ENCODE results near the gene FUT8.
"Not testable (repeated sequence)": the region's sequence is repeated elsewhere in the genome, so short reads cannot be mapped to it uniquely, and the experiment has no call there.

FUT8 gene

DNA sequence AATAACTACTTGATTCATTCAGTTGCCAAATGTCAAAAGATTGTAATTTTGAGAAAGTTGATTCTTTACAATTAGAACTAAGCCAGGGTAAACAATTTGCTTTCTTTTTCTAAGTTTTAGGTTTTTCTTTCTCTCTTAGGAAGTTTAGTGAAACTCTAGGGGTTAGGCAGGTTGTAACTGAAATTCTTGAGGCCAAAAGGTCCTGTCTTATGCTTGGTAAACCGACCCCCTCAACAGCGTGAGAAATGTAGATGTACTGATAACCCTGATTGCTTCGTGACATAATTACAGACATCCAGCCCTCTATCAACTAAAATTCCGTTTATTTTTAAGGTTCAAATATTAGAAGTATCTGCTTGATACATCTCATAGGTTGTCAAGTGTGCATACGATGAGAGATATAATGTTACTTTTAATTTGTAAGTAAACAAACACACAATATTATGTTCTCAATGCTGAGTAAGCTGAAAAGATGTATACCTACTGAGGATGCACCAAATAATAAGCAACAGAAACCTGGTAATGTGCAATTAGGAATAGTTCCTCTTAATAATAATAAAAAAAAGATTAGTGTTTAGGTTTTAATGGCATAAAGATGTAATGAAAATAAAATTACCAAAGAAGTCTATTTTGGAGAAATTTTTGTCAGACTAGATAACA is 7.2 kb downstream of the FUT8 start:
- DNase-seq: no peak

DNA sequence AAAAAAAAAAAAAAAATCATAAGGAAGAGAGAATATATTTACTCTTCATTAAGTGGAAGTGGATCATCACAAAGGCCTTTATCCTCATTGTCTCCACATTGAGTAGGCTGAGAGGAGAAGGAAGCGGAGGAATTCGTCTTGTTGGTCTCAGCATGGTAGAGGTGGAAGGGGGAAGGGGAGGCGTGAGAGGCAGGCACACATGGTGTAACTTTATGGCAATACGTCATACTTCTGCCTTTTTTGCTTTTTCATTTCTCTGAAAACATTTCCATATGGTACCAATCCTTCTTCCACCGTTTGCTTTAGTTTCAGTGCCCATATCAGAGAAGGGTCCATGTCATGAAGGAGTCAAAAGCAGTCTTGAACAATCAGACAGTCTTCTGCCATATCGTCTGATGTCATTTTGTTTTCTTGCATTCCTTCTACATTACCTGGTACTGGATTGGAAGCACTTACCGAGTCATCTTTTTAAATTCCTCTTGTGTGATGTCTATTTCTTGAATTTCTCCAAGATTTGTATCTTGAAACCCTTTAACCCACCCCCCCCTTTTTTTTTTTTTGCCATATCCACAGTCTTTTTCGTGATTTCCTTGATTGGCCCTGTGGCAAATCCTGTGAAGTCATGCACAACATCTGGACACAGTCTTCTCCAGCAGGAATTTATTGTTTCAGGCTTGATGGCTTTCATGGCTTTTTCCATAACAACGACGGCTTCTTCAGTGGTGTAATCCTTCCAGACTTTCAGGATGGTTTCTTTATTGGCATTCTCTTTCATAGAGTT is 8.9 kb downstream of the FUT8 start:
- DNase-seq: no peak

DNA sequence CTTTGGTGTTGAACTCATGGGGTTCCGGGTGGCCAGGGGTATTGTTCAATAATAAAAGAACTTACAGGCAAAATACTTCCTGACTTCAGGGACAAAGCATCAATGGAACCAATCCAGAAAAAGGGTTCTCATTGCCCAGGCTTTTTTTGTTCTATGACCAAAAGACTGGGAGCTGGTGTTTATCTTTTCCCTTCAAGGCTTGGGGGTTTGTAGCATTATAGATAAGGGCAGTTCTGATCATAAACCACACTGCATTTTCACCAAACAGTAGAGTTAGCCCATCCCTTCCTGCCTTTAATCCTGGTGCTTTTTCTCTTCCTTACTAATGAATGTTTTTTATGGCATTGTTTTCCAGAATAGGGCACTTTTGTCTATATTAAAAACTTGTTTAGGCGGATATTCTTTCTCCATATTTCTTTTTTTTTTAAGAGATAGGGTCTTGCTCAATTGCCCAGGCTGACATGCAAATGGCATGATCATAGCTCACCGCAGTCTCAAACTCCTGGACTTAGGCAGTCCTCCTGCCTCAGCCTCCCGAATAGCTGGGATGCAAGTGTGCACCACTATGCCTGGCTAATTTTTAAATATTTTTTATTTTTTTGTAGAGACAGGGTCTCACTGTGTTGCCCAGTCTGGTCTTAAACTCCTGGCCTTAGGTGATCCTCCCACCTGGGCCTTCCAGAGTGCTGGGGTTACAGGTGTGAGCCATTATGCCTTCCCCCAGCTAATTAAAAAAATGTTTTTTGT is 9.7 kb downstream of the FUT8 start:
- DNase-seq: no peak

DNA sequence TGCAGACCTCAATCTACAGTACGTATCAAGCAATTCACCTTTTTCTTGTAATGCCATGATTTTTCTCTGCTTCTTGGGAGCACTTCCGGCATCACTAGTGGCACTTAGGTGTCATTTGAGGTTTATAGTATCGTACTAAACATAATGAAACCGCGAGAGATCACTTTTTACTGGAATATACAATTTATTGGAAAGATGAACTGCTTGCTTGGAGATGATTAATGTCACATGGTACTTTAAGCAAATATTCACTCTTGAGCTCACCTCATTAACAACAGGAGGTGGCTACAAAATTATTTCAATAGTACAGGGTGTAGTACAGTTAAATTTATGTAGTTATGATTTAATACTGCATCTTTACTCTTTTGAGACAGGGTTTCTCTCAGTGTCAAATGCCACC is 11.5 kb downstream of the FUT8 start:
- no peak for DNase-seq

DNA sequence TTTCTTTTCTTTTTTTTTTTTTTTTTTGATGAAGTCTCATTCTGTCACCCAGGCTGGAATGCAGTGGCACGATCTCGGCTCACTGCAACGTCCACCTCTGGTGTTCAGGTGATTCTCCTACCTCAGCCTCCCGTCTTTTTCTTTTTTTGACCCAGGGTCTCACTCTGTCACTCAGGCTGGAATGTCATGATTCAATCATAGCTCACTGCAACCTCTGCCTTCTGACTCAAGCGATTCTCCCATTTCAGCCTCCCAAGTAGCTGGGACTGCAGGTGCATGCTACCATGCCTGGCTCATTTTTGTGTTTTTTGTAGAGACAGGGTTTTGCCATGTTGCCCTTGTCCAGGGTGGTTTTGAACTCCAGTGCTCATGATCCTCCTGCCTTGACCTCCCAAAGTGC is 12.0 kb downstream of the FUT8 start:
- DNase-seq: no peak

DNA sequence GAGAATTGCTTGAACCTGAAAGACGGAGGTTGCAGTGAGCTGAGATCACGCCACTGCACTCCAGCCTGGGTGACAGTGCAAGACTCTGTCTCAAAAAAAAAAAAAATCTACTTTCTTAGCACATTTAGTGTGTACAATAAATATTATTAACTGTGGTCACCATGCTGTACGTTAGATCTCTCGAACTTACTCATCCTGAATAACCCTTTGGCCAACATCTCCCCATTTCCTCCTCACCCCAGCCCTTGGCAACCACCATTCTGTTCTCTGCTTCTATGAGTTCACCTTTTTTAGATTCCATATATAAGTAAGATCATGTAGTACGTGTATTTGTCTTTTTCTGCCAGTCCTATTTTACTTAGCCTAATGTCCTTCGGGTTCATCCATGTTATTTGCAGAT is 13.4 kb downstream of the FUT8 start:
- DNase-seq: no peak

DNA sequence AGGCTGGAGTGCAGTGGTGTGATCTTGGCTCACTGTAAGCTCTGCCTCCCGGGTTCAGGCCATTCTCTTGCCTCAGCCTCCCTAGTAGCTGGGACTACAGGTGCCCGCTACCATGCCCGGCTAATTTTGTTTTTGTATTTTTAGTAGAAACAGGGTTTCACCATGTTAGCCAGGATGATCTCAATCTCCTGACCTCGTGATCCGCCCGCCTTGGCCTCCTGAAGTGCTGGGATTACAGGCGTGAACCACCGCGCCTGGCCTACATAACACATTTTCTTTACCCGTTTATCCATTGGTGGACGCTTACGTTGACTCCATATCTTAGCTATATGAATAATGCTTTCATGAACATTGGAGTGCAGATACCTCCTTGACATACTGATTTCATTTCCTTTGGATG is 14.4 kb downstream of the FUT8 start:
- DNase-seq: not testable (repeated sequence)

DNA sequence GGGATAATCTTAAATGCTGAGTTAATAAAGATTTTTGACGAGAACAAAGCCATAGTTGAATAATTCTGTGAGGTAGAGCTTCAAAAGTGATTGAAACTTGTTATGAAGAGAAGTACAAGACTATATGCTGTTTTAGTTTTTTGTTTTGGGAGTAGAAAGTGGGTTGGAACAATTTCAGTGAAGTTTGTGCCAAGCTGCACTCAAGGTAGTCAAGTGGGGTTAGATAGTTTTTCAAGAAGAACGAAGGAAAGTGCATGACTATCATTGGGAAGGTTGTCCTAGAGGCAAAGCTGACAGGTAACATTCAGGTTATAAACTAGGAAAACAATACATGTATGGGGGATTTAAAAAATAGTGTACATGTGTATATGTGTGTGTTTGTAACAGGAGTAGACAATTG is 16.2 kb downstream of the FUT8 start:
- DNase-seq: no peak

DNA sequence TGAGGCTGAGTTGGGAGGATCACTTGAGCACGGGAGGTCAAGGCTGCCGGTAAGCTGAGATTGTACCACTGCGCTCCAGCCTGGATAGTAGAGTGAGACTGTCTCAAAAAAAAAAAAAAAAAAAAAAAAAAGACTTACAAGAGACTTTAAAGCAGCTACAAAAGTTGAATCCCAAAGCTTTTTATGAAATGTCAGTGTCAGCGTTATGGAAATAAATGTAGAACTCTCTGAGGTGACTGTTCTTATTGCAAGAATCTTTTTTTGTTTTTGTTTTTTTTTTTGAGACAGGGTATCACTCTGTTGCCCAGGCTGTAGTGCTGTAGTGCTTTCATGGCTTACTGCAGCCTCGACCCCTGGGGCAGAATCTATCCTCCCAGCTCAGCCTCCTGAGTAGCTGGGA is 17.2 kb downstream of the FUT8 start:
- DNase-seq: no peak

DNA sequence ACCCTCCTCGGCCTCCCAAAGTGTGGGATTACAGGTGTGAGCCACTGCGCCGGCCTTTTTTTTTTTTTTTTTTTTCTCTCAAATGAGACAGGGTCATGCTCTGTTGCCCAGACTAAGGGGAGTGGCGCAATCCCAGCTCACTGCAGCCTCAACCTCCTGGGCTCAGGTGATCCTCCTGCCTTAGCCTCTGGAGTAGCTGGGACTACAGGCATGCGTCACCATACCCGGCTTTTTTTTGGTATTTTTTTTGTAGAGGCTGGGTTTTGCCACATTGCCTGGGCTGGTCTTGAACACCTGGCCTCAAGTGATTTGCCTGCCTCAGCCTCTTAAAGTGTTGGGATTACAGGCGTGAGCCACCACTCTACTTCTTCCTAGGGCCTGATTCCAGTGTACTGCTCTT is 18.7 kb downstream of the FUT8 start:
- DNase-seq: no peak

DNA sequence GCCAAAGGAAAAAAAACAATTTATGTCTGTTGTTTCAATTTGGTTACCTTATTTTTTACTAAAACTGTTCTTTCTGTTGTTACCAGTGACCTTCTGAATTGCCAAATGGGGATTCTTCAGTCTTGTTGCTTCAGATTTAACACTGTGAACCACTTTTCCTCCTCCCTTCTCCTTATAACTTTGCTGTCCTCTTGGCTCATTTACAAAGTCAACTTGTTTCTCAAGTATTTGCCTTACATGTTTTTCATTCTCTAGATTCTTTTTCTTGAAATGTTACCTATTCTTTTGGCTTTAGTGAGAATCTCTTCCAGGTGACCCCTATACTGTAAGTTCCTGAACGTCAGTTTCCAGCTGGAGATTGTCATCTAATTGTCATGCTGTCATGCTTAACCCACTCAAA is 19.4 kb downstream of the FUT8 start:
- DNase-seq: no peak

DNA sequence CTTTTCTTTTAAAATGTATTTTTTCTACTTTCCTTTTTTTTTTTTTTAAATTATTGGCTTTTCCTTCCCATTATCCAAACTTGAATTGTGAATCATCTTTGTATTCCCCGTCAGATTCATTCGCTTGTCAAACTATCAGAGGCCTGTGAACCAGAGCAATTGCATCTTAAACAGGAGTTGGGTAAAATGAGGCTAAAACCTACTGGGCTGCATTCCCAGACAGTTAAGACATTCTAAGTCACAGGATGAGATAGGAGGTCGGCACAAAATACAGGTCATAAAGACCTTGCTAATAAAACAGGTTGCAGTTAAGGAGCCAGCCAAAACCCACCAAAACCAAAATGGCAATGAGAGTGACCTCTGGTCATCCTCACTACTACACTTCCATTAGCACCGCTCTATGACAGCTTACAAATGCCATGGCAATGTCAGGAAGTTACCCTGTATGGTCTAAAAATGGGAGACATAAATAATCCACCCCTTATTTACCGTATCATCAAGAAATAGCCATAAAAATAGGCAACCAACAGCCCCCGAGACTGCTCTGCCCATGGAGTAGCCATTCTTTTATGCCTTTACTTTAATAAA is 19.9 kb downstream of the FUT8 start:
- no peak for DNase-seq

DNA sequence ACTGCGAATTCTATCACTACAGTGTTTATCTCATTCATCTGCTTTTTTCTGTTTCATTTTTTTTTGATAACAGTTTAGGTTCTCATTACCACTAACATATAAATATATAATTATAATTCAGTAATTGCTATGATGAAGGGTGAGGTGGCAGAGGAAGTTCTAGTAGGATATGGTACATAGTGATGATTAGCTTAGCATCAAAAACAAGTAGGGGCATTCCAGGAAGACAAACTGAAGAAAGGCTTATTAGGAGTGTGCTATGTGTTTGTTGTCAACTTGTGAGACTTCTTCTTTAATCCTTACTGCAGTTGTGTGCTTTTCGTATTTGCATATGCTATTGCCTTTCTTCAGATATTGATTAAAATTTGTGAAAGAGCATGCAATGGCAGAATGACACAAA is 20.6 kb downstream of the FUT8 start:
- no peak for DNase-seq

DNA sequence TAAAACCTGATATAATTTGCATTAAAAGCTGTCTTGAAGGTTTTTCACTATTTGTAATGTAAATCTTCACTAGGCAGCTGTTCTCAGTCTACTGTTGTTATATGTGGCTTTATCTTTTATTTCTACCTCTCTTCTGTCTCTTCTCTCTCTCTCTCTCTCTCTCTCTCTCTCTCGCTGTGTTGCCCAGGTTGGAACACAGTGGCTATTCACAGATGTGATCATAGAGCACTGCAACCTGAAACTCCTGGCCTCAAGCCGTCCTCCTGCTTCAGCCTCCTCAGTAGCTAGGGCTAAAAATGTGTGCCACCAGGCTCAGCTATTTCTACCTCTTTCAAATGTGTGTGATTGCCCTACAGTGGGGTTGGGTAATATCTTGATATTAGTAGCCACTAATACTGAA is 21.1 kb downstream of the FUT8 start:
- no peak for DNase-seq

DNA sequence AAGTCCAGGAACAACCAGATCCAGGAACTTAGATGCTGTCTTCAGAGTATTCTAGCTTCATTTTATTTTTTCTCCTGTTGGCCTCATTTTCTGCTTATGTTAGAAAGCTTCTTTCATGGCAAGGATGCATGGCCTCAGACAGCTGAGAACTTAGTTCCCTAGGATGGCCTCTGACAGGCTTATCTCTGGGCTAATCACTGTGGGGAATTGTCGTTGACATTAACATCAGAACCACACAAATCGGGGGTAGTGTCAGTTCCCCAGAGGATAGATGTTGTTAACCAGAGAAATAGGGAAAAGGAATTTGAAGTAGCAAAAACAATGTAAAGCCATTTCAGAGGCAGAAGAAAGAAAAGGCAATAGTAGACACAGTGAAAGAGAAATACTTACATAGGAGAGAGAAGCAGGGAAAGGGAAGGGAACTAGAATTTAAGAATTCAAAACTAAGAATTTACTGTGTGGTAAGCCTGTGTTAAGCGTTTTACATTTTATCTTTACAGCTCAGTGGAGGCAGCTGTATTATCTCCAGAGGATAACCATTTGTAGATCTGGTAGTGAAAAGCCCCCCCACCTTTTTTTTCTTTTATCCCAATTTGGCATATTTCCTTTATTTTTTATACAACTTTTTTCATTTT is 21.8 kb downstream of the FUT8 start:
- no peak for DNase-seq

DNA sequence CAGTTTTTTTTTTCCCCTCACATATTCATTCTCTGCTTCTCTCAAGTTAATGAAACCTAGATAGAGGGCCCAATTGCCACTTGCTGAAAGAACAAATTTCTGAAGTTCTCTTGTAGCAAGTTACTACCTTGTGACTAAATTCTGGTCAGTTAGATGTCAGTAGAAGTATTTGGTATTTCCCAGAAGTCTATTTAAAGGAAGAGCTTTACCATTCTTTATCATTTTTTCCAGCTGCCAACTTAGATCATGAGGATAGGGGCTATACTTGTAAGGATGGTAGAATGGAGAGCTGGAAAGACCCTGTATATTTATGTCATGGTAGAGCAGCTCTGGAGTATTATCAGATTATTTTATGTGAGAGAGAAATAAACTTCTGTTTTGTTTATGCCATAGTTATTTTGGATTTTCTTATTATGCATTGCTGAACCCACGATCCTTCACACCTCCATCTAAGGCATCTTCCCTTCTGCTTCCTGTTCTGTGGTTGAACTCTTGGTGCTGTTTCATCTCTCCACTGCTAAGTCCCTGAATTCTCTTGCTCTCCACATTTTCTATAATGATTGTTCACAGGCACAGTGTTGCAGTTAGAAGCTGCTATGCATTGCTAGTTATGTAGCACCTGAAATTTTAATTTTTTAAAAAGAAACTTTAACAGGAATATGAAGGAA is 25.9 kb downstream of the FUT8 start:
- DNase-seq: no peak

DNA sequence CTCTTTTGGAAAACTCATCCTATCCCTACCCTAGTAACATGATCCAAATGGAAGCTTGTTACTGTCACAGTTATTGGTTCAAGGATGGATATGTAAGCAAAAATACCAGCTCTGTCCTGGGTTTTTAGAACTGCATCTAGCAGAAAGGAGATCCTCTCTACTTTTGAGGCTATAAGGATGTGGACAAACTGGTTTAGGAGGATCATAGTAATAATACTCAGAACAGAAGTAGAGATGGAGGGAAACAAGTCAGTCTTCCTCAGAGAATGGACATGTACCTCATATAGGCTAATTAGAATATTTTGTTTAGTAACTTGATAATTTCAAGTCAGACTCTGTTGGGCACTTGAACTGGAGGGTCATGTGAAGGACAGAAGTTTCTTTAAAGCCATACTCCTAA is 26.6 kb downstream of the FUT8 start:
- DNase-seq: no peak

DNA sequence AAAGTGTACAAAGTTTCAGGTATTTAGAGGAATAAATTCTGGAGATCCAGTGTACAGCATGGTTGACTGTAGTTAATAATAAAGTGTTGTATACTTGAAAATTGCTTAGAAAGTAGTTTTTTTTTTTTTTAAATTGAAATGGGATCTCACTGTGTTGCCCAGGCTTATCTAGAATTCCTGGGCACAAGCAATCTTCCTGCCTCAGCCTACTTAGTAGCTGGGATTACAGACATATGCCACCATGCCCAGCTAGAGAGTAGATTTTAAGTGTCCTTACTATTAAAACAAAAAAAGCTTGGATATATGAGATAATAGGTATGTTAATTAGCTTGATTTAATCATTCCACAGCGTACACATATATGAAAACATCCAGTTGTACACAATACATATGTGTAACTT is 27.7 kb downstream of the FUT8 start:
- DNase-seq: no peak

DNA sequence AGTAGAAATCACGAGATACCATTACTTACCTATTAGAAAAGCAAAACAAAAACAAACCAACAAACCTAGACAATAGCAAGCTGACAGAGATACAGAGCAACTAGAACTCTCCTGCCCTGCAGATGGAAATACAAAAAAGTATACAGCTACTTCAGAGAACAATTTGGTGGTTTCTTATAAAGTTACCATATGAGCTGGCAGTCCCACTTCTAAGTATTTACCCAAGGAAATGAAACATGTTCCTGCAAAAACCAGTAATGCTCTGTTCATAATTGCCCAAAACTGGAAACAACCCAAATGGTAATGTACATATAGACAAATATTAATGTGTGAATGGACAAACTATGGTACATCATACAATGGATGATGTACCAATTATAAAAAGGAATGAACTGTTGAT is 31.7 kb downstream of the FUT8 start:
- no peak for DNase-seq

DNA sequence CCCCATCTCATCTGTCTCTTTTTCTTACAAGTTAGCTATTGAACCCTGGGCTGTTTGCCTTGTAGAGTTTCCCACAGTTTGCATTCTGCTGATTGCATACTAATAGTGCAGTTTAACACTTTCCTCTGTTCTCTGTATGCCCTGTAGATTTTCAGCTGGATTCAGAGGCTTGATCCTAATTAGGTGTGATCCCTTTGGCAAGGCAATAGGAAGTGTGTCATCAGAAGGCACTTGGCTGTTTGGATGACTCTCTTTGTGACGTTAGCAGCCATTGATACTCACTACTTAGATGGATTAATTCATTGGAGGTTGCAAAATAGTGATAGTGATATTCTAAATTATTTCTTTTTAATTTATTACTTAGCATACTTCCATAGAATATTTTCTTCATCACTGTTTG is 33.6 kb downstream of the FUT8 start:
- no peak for DNase-seq

DNA sequence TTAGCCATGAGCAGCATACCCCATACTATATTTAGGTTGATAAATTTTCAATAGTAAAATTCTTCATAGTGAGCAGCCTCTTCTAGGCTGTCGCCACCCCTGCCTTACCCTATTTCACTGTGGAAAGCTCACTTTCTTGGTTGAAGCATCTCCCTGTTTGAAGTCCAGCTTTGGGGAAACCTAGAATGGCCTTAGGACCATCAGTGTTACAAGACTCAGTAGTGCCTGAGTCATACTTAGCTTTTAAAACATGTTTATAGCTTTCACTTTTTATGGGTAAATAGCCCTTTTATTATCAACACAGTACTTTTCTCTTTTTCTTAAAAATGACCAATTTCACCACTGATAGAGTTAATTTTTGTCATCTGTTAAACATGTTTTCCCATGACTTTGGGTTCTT is 37.1 kb downstream of the FUT8 start:
- no peak for DNase-seq

DNA sequence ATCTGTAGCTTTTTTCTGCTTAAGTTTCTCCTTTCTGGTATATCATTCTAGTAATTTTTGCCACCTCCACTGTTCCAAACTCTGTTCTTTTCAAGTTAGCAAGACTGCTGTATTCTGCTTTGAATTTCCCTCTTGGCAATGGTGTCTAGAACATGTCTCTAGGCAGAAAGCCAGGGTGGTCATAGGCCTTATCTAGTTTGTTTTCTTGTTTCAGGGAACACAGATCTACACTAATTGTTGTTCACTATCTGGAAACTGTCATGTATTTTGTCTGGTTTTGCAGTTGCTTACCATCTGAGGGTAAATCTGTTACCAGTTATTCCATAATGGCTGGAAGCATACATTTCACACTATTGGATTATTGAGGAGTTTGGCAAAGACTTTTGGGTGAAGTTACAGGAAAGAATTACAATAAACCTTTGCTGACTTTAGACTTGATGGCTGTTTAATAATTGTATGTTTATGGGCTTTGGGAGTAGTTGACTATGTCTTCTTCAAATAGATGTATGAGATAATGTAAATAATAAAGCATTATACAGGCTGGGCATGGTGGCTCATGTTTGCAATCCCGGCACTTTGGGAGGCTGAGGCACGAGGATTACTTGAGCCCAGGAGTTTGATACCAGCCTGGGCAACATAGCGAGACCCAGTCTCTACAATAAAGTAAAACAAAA is 41.4 kb downstream of the FUT8 start:
- no peak for DNase-seq
